ENCODE measurements around the gene PRR35.

The PRR35 gene

GRCh38 chr16:580141-580945 lies 20.1 kb downstream of the PRR35 start:
- no peak for DNase-seq (ENCODE audit: low spot score)

- DNase-seq (ENCODE audit: low spot score) = no peak
Observed at GRCh38 chr16:580946-581498, 20.8 kb downstream of the PRR35 start.

GRCh38 chr16:582218-582613 lies 22.0 kb downstream of the PRR35 start:
- DNase-seq (ENCODE audit: low spot score) = no peak

- no peak for DNase-seq (ENCODE audit: low spot score)
Observed at GRCh38 chr16:582614-583331, 22.6 kb downstream of the PRR35 start.

GRCh38 chr16:583470-583814 lies 23.2 kb downstream of the PRR35 start:
- DNase-seq (ENCODE audit: low spot score) = no peak

- DNase-seq (ENCODE audit: low spot score) = no peak
Observed at GRCh38 chr16:583815-584591, 23.8 kb downstream of the PRR35 start.

- DNase-seq (ENCODE audit: low spot score) = no peak
Observed at GRCh38 chr16:585351-585750, 25.2 kb downstream of the PRR35 start.

GRCh38 chr16:586047-586644 lies 26.0 kb downstream of the PRR35 start:
- DNase-seq (ENCODE audit: low spot score) = no peak

GRCh38 chr16:586645-587590 lies 26.7 kb downstream of the PRR35 start:
- DNase-seq (ENCODE audit: low spot score) = no peak

- no peak for DNase-seq (ENCODE audit: low spot score)
Observed at GRCh38 chr16:588639-588888, 28.4 kb downstream of the PRR35 start.

- peak; percentile 94 for DNase-seq (ENCODE audit: low spot score)
Observed at GRCh38 chr16:588889-589657, 28.9 kb downstream of the PRR35 start.

GRCh38 chr16:589658-590187 lies 29.5 kb downstream of the PRR35 start, which contains the start of gene RAB40C:
Gene RAB40C, plus strand, starts transcription at chr16:590066. Its CDS starts 226 bp downstream, at chr16:590292.
- DNase-seq (ENCODE audit: low spot score) = peak; percentile 98

GRCh38 chr16:590188-590814 lies 30.1 kb downstream of the PRR35 start:
- no peak for DNase-seq (ENCODE audit: low spot score)

GRCh38 chr16:590815-591200 lies 30.6 kb downstream of the PRR35 start:
- DNase-seq (ENCODE audit: low spot score) = no peak

GRCh38 chr16:591231-591630 lies 31.0 kb downstream of the PRR35 start:
- DNase-seq (ENCODE audit: low spot score) = no peak

GRCh38 chr16:591892-592517 lies 31.8 kb downstream of the PRR35 start:
- no peak for DNase-seq (ENCODE audit: low spot score)

GRCh38 chr16:592518-593306 lies 32.5 kb downstream of the PRR35 start:
- DNase-seq (ENCODE audit: low spot score) = no peak

GRCh38 chr16:593406-593805 lies 33.2 kb downstream of the PRR35 start:
- DNase-seq (ENCODE audit: low spot score) = no peak

All from germinal center (tissue), 1 donor.